Trophoblast cell (in vitro differentiated cells and primary cell): ENCODE data around the gene ARFGEF2.
"Not testable (repeated sequence)": the region's sequence is repeated elsewhere in the genome, so short reads cannot be mapped to it uniquely, and the experiment has no call there.

Source experiments
- DNase-seq, 2 donors: peaks; one replicate each; pipeline ENCODE4 v3.0.0-alpha.2; 2016
- H2AFZ ChIP-seq: 2 replicates; pipeline ENCODE4 v1.6.1; 2013; ENCODE audit warnings: low read length, moderate library complexity, mild to moderate bottlenecking; ENCODE audit not compliant: insufficient read depth, poor library complexity
- H2AK5ac ChIP-seq: 2 replicates; pipeline ENCODE4 v1.6.1; 2013; ENCODE audit warnings: mild to moderate bottlenecking, low read length
- H2BK120ac ChIP-seq: 2 replicates; pipeline ENCODE4 v1.6.1; 2013; ENCODE audit warnings: low read length, mild to moderate bottlenecking, moderate library complexity; ENCODE audit not compliant: insufficient read depth, poor library complexity
- H2BK12ac ChIP-seq: 2 replicates; pipeline ENCODE4 v1.6.1; 2013; ENCODE audit warnings: mild to moderate bottlenecking, low read length, moderate library complexity
- H2BK5ac ChIP-seq: 2 replicates; pipeline ENCODE4 v1.6.1; 2013; ENCODE audit warnings: low read length, low read depth, moderate library complexity, mild to moderate bottlenecking; ENCODE audit not compliant: poor library complexity
- H3K14ac ChIP-seq: 2 replicates; pipeline ENCODE4 v1.6.1; 2013; ENCODE audit warnings: mild to moderate bottlenecking, low read length
- H3K18ac ChIP-seq: 2 replicates; pipeline ENCODE4 v1.6.1; 2013; ENCODE audit warnings: mild to moderate bottlenecking, low read length
- H3K23ac ChIP-seq: 2 replicates; pipeline ENCODE4 v1.6.1; 2013; ENCODE audit warnings: low read length
- H3K27ac ChIP-seq: 2 replicates; pipeline ENCODE4 v1.5.1; 2013; ENCODE audit warnings: low read depth, mild to moderate bottlenecking, inconsistent platforms, low read length, moderate library complexity
- H3K27me3 ChIP-seq: 2 replicates; pipeline ENCODE4 v1.6.1; 2013; ENCODE audit warnings: inconsistent platforms, mild to moderate bottlenecking, low read length, moderate library complexity; ENCODE audit not compliant: insufficient read depth
- H3K36me3 ChIP-seq, 2 experiments: 1 replicate in 1 of 2; 2 replicates in 1 of 2; pipeline ENCODE4 v1.6.1; 2013; ENCODE audit warnings: low read length in 2 of 2, mild to moderate bottlenecking in 2 of 2, moderate library complexity in 1 of 2; ENCODE audit not compliant: insufficient read depth in 2 of 2, control insufficient read depth in 1 of 2
- H3K4ac ChIP-seq: 2 replicates; pipeline ENCODE4 v1.6.1; 2013; ENCODE audit warnings: low read depth, mild to moderate bottlenecking, low read length, moderate library complexity
- H3K4me1 ChIP-seq, 2 experiments: 1 replicate in 1 of 2; 2 replicates in 1 of 2; pipeline ENCODE4 v1.6.1; 2013; ENCODE audit warnings: low read length in 2 of 2, mild to moderate bottlenecking in 2 of 2, moderate library complexity in 1 of 2; ENCODE audit not compliant: insufficient read depth in 2 of 2, control insufficient read depth in 1 of 2
- H3K4me2 ChIP-seq: 2 replicates; pipeline ENCODE4 v1.6.1; 2013; ENCODE audit warnings: inconsistent platforms, mild to moderate bottlenecking, low read length, moderate library complexity
- H3K4me3 ChIP-seq: 2 replicates; pipeline ENCODE4 v1.5.1; 2013; ENCODE audit warnings: mild to moderate bottlenecking, low read depth, low read length, inconsistent platforms
- H3K79me1 ChIP-seq: one replicate; pipeline ENCODE4 v1.6.1; 2013; ENCODE audit warnings: low read length
- H3K79me2 ChIP-seq: 2 replicates; pipeline ENCODE4 v1.6.1; 2013; ENCODE audit warnings: low read length, mild to moderate bottlenecking; ENCODE audit not compliant: control insufficient read depth, insufficient read depth, poor library complexity
- H3K9ac ChIP-seq: 2 replicates; pipeline ENCODE4 v1.6.1; 2013; ENCODE audit warnings: mild to moderate bottlenecking, low read length
- H3K9me3 ChIP-seq: 2 replicates; pipeline ENCODE4 v1.6.1; 2013; ENCODE audit warnings: low read depth, mild to moderate bottlenecking, control low read depth, inconsistent platforms, low read length; ENCODE audit not compliant: insufficient read depth
- H4K12ac ChIP-seq: 2 replicates; pipeline ENCODE4 v1.6.1; 2013; ENCODE audit warnings: low read depth, mild to moderate bottlenecking, low read length, moderate library complexity
- H4K8ac ChIP-seq: 2 replicates; pipeline ENCODE4 v1.6.1; 2013; ENCODE audit warnings: low read depth, mild to moderate bottlenecking, low read length, moderate library complexity
- H4K91ac ChIP-seq: one replicate; pipeline ENCODE4 v1.6.1; 2013; ENCODE audit warnings: low read depth, mild to moderate bottlenecking, low read length, moderate library complexity
- WGBS: extraction: QIAGEN DNeasy Blood & Tissue Kit; methylation state at CpG from one replicate; pipeline ENCODE4 v1.1.7; 2013; ENCODE audit warnings: missing lambda C conversion rate; ENCODE audit not compliant: insufficient read length, insufficient coverage; ENCODE audit errors: extremely low coverage; 5-methylcytosine and 5-hydroxymethylcytosine counted together

The ARFGEF2 gene

DNA sequence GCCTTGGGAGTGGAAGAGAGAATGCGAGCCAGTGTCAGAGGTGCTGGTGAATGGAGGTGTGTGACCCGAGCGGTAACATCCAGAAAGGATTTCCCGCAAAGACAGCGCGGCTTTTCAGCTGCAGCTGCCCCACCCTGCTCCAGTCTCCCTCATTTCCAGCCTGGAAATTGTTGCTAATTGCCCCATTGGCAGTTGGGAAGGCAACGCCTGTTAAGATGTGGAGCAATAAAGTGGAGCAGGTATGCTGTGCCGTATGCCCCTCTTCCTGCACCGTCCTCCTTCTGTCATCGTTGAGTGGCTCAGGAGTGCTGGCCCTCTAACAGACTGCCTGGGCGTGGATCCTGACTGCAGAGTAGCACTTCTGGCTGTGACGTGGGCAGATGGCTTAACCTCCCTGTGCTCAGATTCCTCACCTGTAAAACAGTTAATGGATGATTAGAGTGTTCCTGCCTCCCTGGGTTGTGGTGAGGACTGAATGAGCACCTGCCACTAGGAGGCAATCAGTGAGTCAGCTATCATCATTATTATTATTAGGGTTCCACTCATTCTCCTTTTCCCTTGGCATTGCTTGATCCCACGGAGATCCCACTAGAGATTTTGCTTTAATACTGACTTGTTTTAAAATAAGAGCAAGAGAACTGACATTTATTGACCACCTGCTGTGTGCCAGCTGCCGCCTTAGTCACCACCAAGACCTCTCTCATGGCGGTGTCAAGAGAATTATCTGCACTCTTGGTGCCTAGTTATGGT, 11.7 kb downstream of the ARFGEF2 start:
- H3K36me3 ChIP-seq, result no peaks in the 10 kb centered on the region
- H4K91ac ChIP-seq, result no peak overlapping the region
- H4K8ac ChIP-seq, result no peak overlapping the region
- no peak overlapping the region for H3K23ac ChIP-seq
- no peak overlapping the region for H2AK5ac ChIP-seq
- no peak overlapping the region for H3K4me2 ChIP-seq
- no CpG with 5 or more reads among the region's 15 CpGs for WGBS
- H3K9ac ChIP-seq, result no peak overlapping the region
- no peak overlapping the region for H3K4me3 ChIP-seq
- H3K4ac ChIP-seq, result peak overlapping the region; percentile 28
- DNase-seq, result no peak
- peaks cover 1% of the 10 kb centered on the region for H3K79me2 ChIP-seq
- no peaks in the 10 kb centered on the region for H3K27me3 ChIP-seq
- peaks cover 10 to 18% of the 10 kb centered on the region in 2 experiments for H3K4me1 ChIP-seq
- H2AFZ ChIP-seq, result no peak overlapping the region
- H2BK5ac ChIP-seq, result no peak overlapping the region
- no peak overlapping the region for H2BK12ac ChIP-seq
- peak overlapping the region; percentile 14 for H3K14ac ChIP-seq
- no peaks in the 10 kb centered on the region for H3K79me1 ChIP-seq
- no peak overlapping the region for H2BK120ac ChIP-seq
- H3K27ac ChIP-seq, result no peak overlapping the region
- no peak overlapping the region for H4K12ac ChIP-seq
- peak overlapping the region; percentile 34 for H3K18ac ChIP-seq
- H3K9me3 ChIP-seq, result no peaks in the 10 kb centered on the region

DNA sequence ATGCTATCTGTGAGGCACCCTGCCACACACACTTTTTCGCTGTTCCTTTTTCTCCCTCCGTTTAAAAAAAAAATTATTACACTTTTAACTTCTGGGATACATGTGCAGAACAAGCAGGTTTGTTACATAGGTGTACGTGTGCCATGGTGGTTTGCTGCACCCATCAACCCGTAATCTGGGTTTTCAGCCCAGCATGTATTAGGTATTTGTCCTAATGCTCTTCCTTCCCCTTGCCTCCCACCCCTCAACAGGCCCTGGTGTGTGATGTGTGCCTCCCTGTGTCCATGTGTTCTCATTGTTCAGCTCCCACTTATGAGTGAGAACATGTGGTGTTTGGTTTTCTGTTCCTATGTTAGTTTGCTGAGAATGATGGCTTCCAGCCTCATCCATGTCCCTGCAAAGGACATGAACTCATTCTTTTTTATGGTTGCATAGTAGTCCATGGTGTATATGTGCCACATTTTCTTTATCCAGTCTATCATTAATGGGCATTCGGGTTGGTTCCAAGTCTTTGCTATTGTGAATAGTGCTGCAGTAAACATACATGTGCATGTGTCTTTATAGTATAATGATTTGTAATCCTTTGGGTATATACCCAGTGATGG, 12.9 kb downstream of the ARFGEF2 start:
- H3K14ac ChIP-seq, H3K36me3 ChIP-seq: not testable (repeated sequence)
- no CpG with 5 or more reads among the region's 5 CpGs for WGBS

DNA sequence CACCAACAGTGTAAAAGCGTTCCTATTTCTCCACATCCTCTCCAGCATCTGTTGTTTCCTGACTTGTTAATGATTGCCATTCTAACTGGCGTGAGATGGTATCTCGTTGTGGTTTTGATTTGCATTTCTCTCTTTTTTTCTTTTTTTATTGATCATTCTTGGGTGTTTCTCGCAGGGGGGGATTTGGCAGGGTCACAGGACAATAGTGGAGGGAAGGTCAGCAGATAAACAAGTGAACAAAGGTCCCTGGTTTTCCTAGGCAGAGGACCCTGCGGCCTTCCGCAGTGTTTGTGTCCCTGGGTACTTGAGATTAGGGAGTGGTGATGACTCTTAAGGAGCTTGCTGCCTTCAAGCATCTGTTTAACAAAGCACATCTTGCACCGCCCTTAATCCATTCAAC, 13.5 kb downstream of the ARFGEF2 start:
- not testable (repeated sequence) for H3K4me3 ChIP-seq, H2BK5ac ChIP-seq, H3K4ac ChIP-seq, H3K27me3 ChIP-seq, H3K27ac ChIP-seq, H2AK5ac ChIP-seq, H3K36me3 ChIP-seq, H2BK12ac ChIP-seq, DNase-seq, H3K23ac ChIP-seq, H3K9me3 ChIP-seq, H2BK120ac ChIP-seq, H3K18ac ChIP-seq, H3K14ac ChIP-seq, H3K79me2 ChIP-seq, H4K91ac ChIP-seq, H3K9ac ChIP-seq, H3K79me1 ChIP-seq, H2AFZ ChIP-seq, H4K8ac ChIP-seq, H4K12ac ChIP-seq, H3K4me2 ChIP-seq
- H3K4me1 ChIP-seq, result peaks cover 10 to 18% of the 10 kb centered on the region in 2 experiments
- WGBS, result no CpG with 5 or more reads among the region's 7 CpGs

More for the DNA sequence above, 12.9 kb downstream of the ARFGEF2 start:
- not testable (repeated sequence) for H2BK12ac ChIP-seq, H2AFZ ChIP-seq, H2AK5ac ChIP-seq, H3K9ac ChIP-seq, H2BK120ac ChIP-seq, H3K4me2 ChIP-seq, H3K23ac ChIP-seq, H4K12ac ChIP-seq, H3K27ac ChIP-seq, H2BK5ac ChIP-seq, H4K8ac ChIP-seq, H4K91ac ChIP-seq, DNase-seq, H3K27me3 ChIP-seq, H3K18ac ChIP-seq, H3K4me3 ChIP-seq, H3K79me2 ChIP-seq, H3K9me3 ChIP-seq, H3K79me1 ChIP-seq
- H3K4ac ChIP-seq, result peak overlapping the region; percentile 31
- peaks cover 10 to 18% of the 10 kb centered on the region in 2 experiments for H3K4me1 ChIP-seq

DNA sequence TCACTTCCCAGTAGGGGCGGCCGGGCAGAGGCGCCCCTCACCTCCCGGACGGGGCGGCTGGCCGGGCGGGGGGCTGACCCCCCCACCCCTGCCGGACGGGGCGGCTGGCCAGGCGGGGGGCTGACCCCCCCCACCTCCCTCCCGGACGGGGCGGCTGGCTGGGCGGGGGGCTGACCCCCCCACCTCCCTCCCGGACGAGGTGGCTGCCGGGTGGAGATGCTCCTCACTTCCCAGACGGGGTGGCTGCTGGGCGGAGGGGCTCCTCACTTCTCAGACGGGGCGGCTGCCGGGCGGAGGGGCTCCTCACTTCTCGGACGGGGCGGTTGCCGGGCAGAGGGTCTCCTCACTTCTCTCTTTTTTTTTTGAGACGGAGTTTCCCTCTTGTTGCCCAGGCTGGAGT, 14.7 kb downstream of the ARFGEF2 start:
- WGBS, result no CpG with 5 or more reads among the region's 30 CpGs
- not testable (repeated sequence) for H2AFZ ChIP-seq, H3K4me3 ChIP-seq, H3K14ac ChIP-seq, H2BK5ac ChIP-seq, H3K9me3 ChIP-seq, H3K23ac ChIP-seq, H3K9ac ChIP-seq, DNase-seq, H3K79me1 ChIP-seq, H3K79me2 ChIP-seq, H4K12ac ChIP-seq, H3K36me3 ChIP-seq, H2BK120ac ChIP-seq, H3K4ac ChIP-seq, H3K27me3 ChIP-seq, H3K18ac ChIP-seq, H4K8ac ChIP-seq, H2BK12ac ChIP-seq, H4K91ac ChIP-seq, H2AK5ac ChIP-seq, H3K4me2 ChIP-seq, H3K27ac ChIP-seq
- H3K4me1 ChIP-seq, result peaks cover 10 to 18% of the 10 kb centered on the region in 2 experiments
